Kidney (tissue), 14 donors: ENCODE data around the gene PSIP1. TPM values are rescaled to one million over a fixed set of nuclear protein-coding genes. Genes with fewer than 3 reads are reported as not detected.

ENCODE experiments used
- DNase-seq, 5 donors: peaks; one replicate each; pipeline ENCODE4 v3.0.0-alpha.2; 2013 to 2020
- FAIRE-seq: peaks from 2 replicates; lab custom pipeline; 2012; peaks lifted over from hg19 to GRCh38; lab: Jason Lieb, UNC
- H3K27ac ChIP-seq, 2 donors: one replicate each; pipeline ENCODE4 v1.7.0; 2013; ENCODE audit warnings: low read depth in 2 of 2, low read length in 2 of 2, inconsistent platforms in 1 of 2
- H3K27me3 ChIP-seq: one replicate; pipeline ENCODE4 v1.7.1; 2013; ENCODE audit warnings: low read length, inconsistent platforms; ENCODE audit not compliant: control insufficient read depth, insufficient read depth
- H3K36me3 ChIP-seq, 3 donors: one replicate each; pipeline versions ENCODE4 v1.7.0 to v1.7.1; 2013; ENCODE audit warnings: low read length in 3 of 3, control low read depth in 1 of 3, inconsistent platforms in 1 of 3; ENCODE audit not compliant: insufficient read depth in 3 of 3, control insufficient read depth in 2 of 3
- H3K4me1 ChIP-seq, 3 donors: one replicate each; pipeline versions ENCODE4 v1.7.0 to v1.7.1; 2013; ENCODE audit warnings: low read length in 3 of 3, inconsistent platforms in 1 of 3, low read depth in 1 of 3; ENCODE audit not compliant: control insufficient read depth in 2 of 3, insufficient read depth in 2 of 3
- H3K4me3 ChIP-seq, 3 donors: one replicate each; pipeline versions ENCODE4 v1.7.0 to v1.8.1; 2013; ENCODE audit warnings: low read length in 3 of 3, control low read depth in 1 of 3, inconsistent platforms in 1 of 3
- H3K9ac ChIP-seq, 3 donors: one replicate each; pipeline versions ENCODE4 v1.7.0 to v1.7.1; 2013; ENCODE audit warnings: low read length in 3 of 3, control low read depth in 1 of 3, inconsistent platforms in 1 of 3
- H3K9me3 ChIP-seq, 3 donors: one replicate each; pipeline versions ENCODE4 v1.7.0 to v1.7.1; 2013; ENCODE audit warnings: low read length in 3 of 3, control low read depth in 1 of 3, inconsistent platforms in 1 of 3; ENCODE audit not compliant: control insufficient read depth in 2 of 3, insufficient read depth in 1 of 3
- CTCF ChIP-seq: IDR thresholded peaks from 3 replicates; pipeline ENCODE4 v1.5.1; 2012; ENCODE audit warnings: mild to moderate bottlenecking, moderate library complexity, borderline replicate concordance; ENCODE audit not compliant: insufficient read depth; ENCODE audit errors: extremely low read depth
- intact Hi-C: fragments of 100-400 bp; cut with DNase I; formaldehyde crosslinking; loops from one replicate; pipeline ENCODE4 v1.11.1; 2022
- polyA plus RNA-seq: library from polyadenylated mRNA; stranded (reverse); fragments of 350-450 nt; fragmentation: Illumina TruSeq; extraction: RNeasy Lipid Tissue Mini Kit (QIAGEN cat#74804); gene quantifications from one replicate; pipeline ENCODE4 v1.2.3, GENCODE V29; 2014; ENCODE audit warnings: low read depth, low replicate concordance; ENCODE audit not compliant: insufficient read depth
- total RNA-seq: library from RNA; stranded (reverse); fragmentation: NEBNext Ultra II Directional; extraction: Animal tissue kit (Norgen Biotek cat#: 25700); gene quantifications from one replicate; pipeline ENCODE4 v1.2.1, GENCODE V29; 2021
- donor health status: control.
- donor health status: control.
- donor health status: control.
- donor health status: control.
- donor health status: control.
- donor health status: DM: yes; HTN: yes; CAD: no.
- donor health status: Normal renal cell carcinoma (clear cell type).

PSIP1 gene
- total and polyA plus RNA-seq, 2 donors from 2014 or later = 31.1 to 43.9 TPM

GRCh38 chr9:15416880-15417279 is 93.9 kb downstream of the PSIP1 start:
- Histone ChIP-seq H3K4me1 (no peaks in the 10 kb centered on the region), H3K4me3 (no peak overlapping the region), H3K27me3 (no peaks in the 10 kb centered on the region), H3K9me3 (no peaks in the 10 kb centered on the region), H3K9ac (no peak overlapping the region), H3K27ac (no peak overlapping the region), H3K36me3 (no peaks in the 10 kb centered on the region)
- peak; percentile 19 for FAIRE-seq
- intact Hi-C loops = no loop called here
- peak in 4 of 5 donors; percentile 42 to 74 (median 55) for DNase-seq
- peak; percentile 59 for TF ChIP-seq CTCF

Other genes with a start within 250 kb of the PSIP1 start
- gene TTC39B, start 203.8 kb downstream of the PSIP1 start, total RNA-seq = 22.0 TPM
- 4.9 TPM for gene TTC39B, start 203.8 kb downstream of the PSIP1 start, polyA plus RNA-seq
- gene SNAPC3, start 88.1 kb downstream of the PSIP1 start, total RNA-seq = 27.2 TPM
- 16.3 TPM for gene SNAPC3, start 88.1 kb downstream of the PSIP1 start, polyA plus RNA-seq
- gene CCDC171, start 42.1 kb upstream of the PSIP1 start, total RNA-seq = 5.1 TPM
- gene CCDC171, start 42.1 kb upstream of the PSIP1 start, polyA plus RNA-seq = 1.2 TPM